Stimulated activated CD8-positive, alpha-beta memory T cell treated with anti-CD3 and anti-CD28 coated beads, Interleukin-12 subunit alpha, Interleukin-12 subunit beta, amount 100 ng/mL, for 4 hours (primary cell): ENCODE results near the gene ZKSCAN8.
"Not testable (repeated sequence)": the region's sequence is repeated elsewhere in the genome, so short reads cannot be mapped to it uniquely, and the experiment has no call there.

Source experiments
- DNase-seq: peaks from one replicate; pipeline ENCODE4 v3.0.0-alpha.2; 2020; ENCODE audit warnings: low read depth

The ZKSCAN8 gene

DNA sequence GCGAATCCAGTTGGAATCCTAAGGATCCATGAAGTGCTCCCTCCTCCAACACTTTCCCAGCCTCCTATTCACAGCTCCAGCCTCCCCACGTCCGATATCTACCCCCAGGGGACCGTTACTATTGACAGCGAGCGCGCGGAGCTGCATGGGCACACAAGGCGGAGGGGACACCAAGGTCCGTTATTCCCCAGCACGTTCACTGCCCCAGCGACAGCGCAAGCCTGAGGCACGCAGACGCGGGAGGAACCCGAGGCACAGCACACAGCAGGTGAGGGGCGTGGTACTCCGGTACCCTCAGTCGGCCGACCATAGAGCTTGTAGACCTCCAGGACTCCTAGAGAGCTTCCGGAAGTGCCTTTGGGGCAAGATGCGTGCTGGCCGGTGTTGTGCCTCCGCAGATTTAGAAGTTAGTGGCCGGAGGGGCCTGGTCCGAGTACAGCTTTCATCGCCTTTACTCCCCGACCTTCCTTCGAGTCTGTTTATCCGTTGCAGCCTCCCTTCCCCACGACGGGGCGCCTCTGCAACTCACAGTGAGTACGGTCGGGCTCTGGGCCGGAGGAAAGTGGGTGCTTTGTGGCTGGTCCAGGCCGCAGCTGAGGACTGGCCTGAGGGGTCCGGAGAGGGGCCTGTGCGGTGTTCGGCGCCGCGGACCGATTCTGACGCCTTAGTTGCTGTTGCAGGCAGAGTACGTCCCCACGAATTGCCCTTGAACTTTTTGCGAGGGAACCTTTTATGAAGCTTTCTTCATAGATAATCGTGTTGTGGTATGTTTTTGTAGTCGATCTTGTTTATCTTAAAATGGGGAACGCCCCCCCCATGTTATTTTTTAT, at the start of gene ZKSCAN8:
Gene ZKSCAN8, plus strand, starts transcription at position 384 of the 830 bp plus-strand sequence. CDS start 6,525 bp downstream, outside the sequence.
- peak; percentile 62 for DNase-seq

DNA sequence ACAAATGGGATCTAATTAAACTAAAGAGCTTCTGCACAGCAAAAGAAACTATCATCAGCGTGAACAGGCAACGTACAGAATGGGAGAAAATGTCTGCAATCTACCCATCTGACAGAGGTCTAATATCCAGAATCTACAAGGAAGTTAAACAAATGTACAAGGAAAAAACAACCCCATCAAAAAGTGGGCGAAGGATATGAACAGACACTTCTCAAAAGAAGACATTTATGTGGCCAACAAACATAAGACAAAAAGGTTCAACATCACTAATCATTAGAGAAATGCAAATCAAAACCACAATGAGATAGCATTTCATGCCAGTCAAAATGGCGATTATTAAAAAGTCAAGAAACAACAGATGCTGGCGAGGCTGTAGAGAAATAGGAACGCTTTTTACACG, 39.5 kb upstream of the ZKSCAN8 start:
- not testable (repeated sequence) for DNase-seq

DNA sequence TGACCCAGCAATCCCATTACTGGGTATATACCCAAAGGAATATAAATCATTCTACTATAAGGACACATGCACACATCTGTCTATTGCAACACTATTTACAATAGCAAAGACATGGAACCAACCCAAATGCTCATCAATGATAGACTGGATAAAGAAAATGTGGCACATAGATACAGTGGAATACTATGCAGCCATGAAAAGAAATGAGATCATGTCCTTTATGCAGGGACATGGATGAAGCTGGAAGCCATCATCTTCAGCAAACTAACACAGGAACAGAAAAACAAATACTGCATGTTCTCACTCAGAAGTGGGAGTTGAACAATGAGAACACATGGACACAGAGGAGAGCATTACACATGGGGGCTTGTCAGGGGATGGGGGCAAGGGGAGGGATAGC, 39.0 kb upstream of the ZKSCAN8 start:
- DNase-seq: not testable (repeated sequence)

DNA sequence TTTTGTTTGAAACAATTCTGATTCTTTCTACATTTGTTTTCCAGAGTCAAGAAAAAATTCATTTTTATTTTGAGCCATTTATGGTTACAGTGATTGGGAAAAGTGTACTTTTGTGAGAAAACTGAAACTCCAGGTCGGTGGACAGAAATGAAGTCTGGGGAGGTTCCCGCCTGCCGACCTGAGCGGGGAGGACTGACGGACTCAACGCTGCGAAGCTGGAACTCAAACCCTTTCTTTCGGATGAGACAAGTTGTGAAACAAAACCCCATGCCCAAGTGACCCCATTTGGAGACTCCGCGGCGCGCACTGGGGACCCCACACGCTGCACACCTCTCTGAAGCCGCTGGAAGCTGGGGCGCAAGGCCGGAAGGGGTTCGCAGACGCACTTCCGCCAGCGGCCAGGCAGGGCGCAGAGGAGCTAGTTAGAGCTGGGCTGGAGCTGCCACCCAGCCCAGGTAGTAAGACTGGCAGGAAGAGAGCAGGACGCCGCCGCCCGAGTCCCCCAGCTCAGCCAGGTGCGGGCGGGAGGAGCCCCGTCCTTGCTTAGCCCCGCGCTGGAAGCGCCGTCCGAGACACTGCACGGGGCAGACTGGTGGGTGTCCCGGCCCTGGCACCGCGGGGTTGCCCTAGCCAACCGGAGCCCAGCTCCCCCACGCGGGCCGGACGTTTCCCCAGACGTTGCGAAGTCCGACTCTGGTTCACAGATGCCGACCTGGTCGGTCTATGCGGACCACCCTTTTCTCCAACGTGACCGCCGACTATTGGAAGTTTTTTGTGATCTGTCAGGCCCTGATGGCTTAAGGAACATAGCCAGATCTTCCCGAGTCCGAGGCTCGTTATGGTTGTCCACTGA, 37.1 kb upstream of the ZKSCAN8 start:
- peak; percentile 72 for DNase-seq

DNA sequence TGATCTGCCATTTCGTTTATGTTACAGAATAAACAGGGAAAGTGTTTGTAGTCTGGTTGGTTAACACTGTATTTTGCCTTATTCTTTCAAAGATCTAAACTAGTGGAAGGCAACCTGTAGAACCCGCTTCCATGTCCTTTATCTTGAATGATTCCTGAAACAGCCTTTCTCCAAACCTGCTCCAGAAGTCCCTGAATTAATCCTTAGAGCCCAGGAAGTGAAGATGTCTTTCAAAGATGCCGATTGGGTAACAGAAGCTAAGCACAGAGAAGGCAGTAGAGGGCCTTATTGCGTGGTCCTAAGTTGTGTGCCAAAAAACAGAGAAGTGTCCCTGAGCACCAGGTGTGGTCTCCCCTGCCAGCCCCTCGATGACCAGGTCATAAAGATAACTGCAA, 36.4 kb upstream of the ZKSCAN8 start:
- DNase-seq: no peak

DNA sequence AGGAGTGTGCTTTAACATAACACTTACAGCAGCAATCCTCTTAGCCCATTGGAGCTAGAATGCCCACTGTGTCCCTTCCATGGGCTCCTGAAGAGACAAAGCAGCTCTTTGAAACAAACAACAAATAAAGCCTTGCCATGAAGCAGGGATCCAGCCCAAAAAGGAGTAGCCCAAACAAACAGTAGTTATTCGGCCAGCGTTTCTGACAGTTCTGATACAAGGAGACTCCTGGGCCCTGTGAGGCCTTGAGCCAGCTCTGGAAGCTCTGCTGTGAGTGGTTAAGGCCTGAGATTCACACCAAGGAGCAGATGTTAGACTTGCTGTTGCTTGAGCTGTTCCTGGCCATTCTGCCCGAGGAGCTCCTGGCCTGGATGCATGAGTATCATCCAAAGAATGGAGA, 34.2 kb upstream of the ZKSCAN8 start:
- no peak for DNase-seq

DNA sequence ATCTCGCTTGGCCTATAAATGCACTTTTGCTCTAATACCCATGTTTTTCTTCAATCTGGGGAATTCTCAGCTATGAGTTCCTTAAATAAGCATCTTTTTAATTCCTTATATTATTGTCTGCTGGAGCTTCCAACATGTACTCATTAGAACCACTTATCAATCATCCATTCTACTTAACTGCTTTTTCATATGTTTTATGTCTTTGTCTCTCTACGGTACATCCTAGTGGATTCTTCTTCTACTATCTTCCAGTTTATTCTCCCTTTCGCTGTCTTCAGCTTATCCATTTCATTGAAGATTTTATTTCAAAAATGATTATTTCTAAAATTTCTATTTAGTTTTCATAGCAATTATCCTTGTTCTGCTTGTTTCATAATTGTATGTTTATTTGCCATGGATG, 29.7 kb upstream of the ZKSCAN8 start:
- no peak for DNase-seq

DNA sequence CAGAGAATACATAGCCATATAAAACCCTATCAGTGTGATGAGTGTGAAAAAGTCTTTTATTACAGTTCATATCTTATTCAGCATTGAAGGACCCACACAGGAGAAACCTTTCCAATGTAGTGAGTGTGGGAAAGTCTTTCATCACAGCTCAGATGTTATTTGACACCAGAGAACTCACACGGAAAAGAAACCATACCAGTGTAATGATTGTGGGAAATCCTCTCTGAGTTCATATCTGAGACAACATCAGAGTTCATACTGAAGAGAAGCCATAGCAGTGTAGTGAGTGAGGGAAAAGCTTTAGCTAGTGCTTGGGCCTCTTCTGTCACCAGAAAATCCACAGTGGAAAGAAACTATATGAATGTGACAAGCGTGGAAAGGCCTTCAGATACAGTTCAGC, 25.9 kb upstream of the ZKSCAN8 start:
- DNase-seq: no peak

DNA sequence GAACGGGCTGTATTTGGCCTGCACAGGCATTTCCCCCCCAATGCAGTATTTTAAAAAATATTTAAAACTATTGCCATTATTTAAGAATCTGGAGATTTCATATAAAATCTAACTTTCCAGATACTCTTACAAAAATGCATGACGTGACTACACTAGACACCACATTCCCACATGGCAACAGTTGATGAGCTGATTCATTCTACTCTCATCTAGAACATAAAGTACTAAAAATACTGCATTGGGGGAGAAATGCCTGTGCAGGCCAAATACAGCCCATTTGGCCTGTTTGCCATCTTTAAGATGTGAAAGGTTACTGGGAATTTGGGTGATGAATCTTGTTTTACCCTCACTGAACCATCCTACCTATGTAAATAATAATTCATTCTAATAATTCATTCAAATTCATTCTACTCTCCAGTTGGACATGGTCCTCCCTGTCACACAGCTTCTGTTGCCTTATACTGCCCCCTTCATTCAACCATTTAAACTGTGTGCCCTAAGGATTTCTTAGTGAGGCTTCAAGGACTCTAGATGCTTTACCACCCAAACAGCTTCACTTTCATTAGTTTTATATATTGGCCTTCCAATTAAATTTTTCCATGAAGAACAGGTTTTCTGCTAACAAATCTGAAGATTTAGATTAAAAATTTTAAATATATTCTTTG, 24.2 kb upstream of the ZKSCAN8 start:
- DNase-seq: no peak

DNA sequence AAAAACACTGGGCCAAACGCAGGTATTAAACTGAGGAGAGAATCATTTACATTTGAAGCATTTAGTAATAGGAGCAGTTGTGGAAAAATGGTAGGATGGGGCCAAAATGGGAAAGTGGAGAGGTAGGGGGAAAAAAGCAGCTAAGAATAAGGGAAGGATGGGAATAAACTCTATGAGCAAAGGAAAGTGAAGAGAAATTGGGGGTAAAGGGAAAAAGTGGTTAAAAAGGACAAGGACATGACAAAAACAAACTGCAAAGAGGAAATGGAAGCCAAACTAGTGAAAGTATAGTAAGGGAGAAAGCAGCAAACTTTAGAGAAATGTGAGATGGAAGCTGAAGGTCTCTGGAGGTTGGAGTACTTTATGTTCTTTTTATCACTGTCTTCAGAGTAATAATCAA, 23.5 kb upstream of the ZKSCAN8 start:
- no peak for DNase-seq

DNA sequence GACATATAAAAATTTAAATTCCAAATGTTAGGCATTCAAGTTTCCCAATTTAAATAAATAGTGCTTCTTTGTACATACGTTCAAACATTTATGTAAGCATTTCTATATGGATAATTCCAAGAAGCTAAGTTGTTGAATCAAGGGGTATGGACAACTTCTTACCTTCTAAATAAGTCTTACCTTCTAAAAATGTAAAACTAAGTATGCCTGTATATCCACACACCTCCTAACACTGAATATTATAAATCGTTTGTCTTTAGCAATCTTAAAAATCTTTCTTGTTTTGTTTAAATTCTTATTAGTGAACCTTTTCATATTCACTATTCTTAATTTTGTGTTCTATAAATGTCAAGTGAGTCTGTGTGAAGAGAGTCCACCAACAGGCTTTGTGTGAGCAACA, 19.8 kb upstream of the ZKSCAN8 start:
- no peak for DNase-seq

DNA sequence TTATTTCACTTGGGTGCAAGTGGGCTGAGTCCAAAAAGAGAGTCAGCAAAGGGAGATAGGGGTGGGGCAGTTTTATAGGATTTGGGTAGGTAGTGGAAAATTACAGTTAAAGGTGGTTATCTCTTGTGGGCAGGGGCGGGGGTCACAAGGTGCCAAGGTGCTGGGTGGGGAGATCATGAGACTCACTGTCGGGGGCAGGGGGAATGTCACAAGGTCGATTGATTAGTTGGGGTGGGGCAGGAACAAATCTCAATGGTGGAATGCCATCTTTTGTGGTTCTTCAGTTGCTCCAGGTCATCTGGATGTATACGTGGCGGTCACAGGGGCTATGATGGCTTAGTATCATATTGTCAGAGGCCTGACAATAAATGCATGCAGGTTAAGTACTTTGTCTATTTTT, 19.4 kb upstream of the ZKSCAN8 start:
- not testable (repeated sequence) for DNase-seq

DNA sequence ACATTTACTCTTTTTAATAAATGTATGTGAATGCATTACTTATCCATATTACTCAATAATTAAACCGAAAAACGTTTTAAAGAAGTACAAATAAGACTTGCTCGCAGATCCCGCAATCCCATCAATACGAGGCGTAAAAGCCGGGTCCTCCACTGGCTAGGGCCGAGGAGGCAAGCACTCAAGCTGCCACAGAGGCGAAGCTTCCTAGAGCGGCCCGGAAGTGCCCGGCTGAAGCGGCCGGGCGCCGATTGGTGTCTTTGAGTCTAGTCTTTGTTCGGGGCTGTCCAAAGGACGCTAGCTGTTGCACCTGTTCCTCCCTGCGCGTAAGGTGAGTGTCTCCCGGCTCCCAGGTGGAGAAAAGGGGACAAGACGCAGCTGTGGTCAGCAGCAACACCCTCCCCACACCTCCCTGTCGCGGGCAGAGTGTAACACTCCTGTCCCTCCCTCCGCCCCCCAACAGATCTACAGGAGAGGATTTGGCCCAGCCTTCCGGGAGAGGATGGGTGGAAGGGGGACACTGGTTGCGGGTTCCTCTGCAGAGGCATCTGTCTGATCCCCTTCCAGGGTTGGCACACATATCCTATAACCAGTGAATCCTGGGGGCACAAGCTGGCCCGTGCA, 17.2 kb upstream of the ZKSCAN8 start, which contains the start of gene ZSCAN16:
Gene ZSCAN16, plus strand, starts transcription at position 260 of the 621 bp plus-strand sequence. CDS start 835 bp downstream, outside the sequence.
- DNase-seq: peak; percentile 54

DNA sequence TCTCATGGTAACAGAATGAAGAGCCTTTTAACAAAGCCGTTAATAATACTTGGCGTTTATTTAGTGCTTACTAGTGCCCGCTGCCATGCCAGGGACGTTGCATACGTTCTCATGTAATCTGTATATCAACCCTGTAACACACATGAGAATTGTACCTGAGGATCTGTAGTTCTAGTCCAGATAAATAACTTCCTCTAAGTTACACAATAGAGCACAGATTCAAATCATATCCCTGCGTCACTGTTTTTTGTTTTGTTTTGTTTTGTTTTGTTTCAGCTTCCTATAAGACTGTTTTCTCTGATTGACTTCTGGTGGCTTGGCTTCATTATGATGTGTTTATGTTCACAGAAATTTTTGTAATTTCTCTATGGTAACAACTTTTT, 16.7 kb upstream of the ZKSCAN8 start:
- no peak for DNase-seq

DNA sequence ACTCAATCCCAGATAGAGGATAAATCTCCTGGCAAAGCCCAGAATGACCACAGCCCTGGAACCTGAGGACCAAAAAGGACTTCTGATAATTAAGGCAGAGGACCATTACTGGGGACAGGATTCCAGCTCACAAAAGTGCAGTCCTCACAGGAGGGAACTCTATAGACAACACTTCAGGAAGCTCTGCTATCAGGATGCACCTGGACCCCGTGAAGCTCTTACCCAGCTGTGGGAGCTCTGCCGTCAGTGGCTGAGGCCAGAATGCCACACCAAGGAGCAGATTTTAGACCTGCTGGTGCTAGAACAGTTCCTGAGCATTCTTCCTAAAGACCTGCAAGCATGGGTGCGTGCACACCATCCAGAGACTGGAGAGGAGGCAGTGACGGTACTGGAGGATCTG, 16.3 kb upstream of the ZKSCAN8 start:
- DNase-seq: no peak

DNA sequence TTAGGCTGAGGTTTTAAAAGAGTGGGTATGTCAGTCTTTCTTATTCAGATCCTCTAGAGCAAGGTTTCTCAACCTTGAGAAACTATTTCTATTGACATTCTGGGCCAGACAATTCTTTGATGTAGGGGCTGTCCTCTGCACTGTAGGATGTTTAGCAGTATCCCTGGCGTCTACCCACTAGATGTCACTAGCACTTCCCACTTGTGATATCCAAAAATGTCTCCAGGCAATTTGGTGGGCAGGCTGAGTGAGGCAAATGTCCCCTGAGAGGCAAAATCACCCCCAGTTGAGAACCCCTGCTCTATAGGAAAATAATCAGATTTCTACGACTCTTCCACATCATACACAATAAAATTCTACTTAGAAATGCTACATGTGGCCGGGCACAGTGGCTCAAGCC, 7.7 kb upstream of the ZKSCAN8 start:
- DNase-seq: no peak

DNA sequence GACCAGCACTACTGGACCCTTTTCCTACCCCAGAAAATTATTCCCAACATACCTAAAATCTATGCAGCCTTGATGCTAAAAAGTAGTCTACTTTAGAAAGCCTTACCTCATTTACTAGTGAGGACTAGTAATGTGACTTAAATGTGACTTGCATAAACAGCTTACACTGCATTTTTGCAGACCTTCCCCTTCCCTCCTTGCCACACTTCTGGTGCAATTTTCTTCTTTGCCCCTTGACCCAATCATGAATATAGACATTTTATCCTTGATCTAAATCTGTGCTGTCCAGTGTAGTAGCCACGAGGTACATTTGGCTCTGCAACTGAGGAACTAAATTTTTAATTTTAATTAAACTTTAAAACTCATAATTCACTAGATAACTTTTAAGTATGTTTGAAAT, 7.0 kb upstream of the ZKSCAN8 start:
- DNase-seq: no peak

DNA sequence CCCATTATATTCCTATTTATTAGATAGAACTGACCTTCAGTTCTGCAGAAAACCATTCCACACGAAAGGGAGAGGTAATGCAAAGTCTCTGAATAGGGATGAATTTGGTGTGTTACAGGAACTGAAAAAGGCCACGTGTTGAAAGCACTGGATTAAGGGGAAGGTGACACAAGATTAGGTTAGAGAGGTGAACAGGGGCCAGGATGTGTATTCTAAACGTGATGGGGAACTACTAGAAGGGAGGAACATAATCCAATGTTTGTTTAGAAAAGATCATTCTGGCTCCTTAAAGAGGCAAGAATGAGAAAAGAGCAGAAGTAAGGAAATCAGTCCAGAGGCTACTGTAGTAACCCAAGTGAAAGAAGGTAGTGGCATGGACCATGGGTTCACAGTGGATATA, 6.3 kb upstream of the ZKSCAN8 start:
- no peak for DNase-seq

DNA sequence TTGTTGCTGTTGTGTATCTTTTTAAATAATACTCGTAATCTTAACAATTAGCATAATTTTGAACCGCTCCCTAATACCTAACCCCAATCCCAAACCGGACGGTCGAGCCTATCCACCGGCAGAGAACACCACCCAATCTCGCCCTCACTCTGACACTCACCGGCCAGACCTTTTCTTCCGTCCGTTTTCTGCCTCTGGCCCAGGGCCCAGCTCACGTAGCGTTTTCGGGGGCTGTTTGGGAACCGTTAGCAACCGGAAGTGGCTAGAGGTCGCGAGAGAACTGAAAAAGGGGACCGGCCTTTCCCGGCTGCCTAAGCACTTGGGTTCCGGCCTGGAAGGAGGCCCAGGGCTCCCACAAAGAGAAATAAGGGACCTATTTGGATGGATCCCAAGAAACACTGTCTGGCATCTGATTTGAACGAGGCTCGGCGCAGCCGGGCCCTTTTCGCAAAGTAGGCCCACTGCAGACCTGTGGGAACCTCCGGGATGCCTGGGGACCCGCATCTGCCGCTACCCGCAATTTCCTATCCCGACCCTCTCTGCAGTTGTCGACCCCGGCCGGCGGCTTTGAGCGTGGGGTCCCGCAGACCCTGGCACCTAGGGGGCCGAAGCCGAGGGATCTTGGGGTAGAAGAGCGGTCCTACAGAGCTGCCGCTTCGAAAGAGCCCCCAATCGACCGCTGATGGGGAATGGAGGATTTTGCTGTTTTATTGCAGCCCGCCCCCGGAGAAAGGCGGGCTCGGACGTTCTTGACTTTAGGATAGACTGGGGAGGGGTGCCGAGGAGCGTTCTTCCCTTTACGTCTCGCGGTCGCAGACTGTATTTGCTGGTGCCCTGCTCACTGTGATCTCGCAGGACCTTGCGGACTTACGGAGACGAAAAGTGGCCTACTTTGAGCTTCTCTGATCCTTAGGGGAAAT, 4.8 kb upstream of the ZKSCAN8 start:
- peak; percentile 53 for DNase-seq

DNA sequence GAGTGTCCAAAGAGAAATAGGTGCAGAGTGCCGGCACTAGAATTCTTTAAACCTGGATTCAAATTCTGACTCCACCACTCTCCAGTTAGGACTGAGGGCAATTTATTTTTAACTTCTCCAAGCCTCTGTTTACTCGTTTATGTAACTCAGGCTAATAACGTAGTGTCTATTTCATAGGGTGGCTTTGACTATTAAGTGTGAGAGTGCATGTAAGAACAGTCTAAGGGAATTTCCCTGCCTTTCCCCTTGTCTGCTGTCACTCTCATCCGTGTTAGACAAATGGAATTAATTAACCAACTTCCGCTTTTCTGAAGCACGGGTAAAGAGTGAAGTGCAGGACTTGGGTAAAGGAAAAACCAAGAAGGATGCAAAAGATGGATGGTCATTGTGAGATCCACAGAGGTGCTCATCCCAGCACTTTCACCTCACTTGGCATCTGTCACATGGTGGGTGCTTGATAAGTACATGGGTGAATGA, 4.1 kb upstream of the ZKSCAN8 start:
- DNase-seq: no peak
